Thyroid gland (tissue), 4 donors: ENCODE results near the gene TMEM44. TPM values are rescaled to one million over a fixed set of nuclear protein-coding genes. Genes with fewer than 3 reads are reported as not detected.

Source experiments
- DNase-seq, 2 donors: peaks; one replicate each; pipeline ENCODE4 v3.0.0-alpha.2; 2019
- H3K27ac ChIP-seq, 3 donors: fragments of 200-600 bp; sonication (generic); 1 replicate in 2 of 3; 2 replicates in 1 of 3; pipeline ENCODE4 v1.5.1; 2016 to 2019; ENCODE audit warnings: mild to moderate bottlenecking in 1 of 3, moderate library complexity in 1 of 3
- H3K27me3 ChIP-seq: fragments of 200-600 bp; sonication (generic); one replicate; pipeline ENCODE4 v1.5.1; 2019
- H3K36me3 ChIP-seq, 2 donors: fragments of 200-600 bp; sonication (generic); one replicate each; pipeline ENCODE4 v1.5.1; 2016 to 2019
- H3K4me1 ChIP-seq, 2 donors: fragments of 200-600 bp; sonication (generic); one replicate each; pipeline ENCODE4 v1.5.1; 2017 to 2019
- H3K4me3 ChIP-seq, 3 donors: fragments of 200-600 bp; sonication (generic); replicated peaks in 1 of 3; 1 replicate in 2 of 3; 2 replicates in 1 of 3; pipeline ENCODE4 v1.5.1; 2016; ENCODE audit warnings: mild to moderate bottlenecking in 1 of 3
- H3K9me3 ChIP-seq: fragments of 200-600 bp; sonication (generic); one replicate; pipeline ENCODE4 v1.5.1; 2017
- POLR2A ChIP-seq, 2 donors: fragments of 450-650 bp; IDR thresholded peaks; one replicate each; pipeline ENCODE4 v1.6.1; 2017; ENCODE audit warnings: antibody characterized with exemption in 2 of 2, mild to moderate bottlenecking in 2 of 2, moderate library complexity in 1 of 2
- WGBS, 2 donors: methylation state at CpG; one replicate each; pipeline ENCODE4 v1.1.5; 2017; 5-methylcytosine and 5-hydroxymethylcytosine counted together
- intact Hi-C: fragments of 100-400 bp; cut with DNase I; formaldehyde crosslinking; loops from one replicate; pipeline ENCODE4 v1.15.1; 2023
- total RNA-seq, 4 donors: library from RNA; depleted of rRNA; stranded (reverse); fragments of >200 nt; gene quantifications; one replicate each; pipeline ENCODE4 v1.2.3, GENCODE V29; 2016
- TF ChIP-seq, protein P1 (sequence below), 6 experiments: fragments of 200-600 bp in 3 of 6; fragments of 450-650 bp in 3 of 6; sonication (generic) in 3 of 6; IDR thresholded peaks; one replicate each; pipeline ENCODE4 v1.5.1; 2016 to 2019; ENCODE audit warnings: antibody characterized with exemption in 6 of 6, mild to moderate bottlenecking in 2 of 6, inconsistent platforms in 1 of 6, moderate library complexity in 1 of 6

The TMEM44 gene
- total RNA-seq, 4 donors from 2014 or later, result 6.3 to 11.0 (median 9.7) TPM

DNA sequence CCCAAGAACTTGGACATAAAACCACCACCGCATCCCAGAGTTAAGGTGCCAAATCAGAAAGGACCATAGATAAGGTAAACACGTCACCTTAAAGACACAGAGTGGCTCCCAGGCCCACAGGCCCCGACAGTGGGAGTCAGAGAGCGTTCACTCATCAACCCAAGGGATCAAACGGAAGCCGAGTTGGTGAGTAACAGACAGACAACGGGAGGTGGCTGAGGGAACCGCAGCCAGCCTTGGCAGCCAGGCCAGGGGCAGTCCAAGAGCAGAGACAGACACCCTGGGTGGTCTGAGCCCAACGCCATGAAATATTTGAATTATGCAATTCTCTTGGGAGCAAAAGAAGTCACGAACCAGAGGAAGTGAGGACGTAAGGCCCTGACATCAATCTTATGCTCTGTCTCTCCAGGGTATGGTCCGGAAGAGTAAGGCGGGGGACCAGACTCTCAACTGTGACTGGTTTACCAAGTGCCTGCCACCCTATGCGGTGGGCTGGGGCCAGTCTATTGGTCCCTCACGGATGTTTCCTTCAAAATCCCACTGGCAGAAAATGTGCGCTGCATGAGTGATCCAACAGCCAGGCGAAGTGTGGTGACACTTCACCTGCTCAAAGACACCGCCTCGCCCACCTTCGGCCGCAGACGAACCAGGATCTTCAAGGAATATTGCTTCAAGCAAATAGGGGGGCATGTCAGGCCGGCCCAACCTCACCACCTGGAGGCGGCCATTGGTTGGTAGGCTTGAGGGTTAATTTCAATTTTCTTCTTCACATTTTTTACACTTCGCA, 34.3 kb downstream of the TMEM44 start:
- Histone ChIP-seq H3K4me1 (no peaks in the 10 kb centered on the region), H3K27me3 (no peaks in the 10 kb centered on the region), H3K4me3 (no peak overlapping the region), H3K36me3 (no peaks in the 10 kb centered on the region), H3K27ac (no peak overlapping the region), H3K9me3 (no peaks in the 10 kb centered on the region)
- intact Hi-C loops, result loop anchor here (5.0 kb wide), 2 partner anchors 127 to 262 kb away; no protein-coding TSS in a partner anchor
- no peak for DNase-seq
- 83 to 91% methylated on average over 25 of the region's 25 CpGs for WGBS, 2 donors
- TF ChIP-seq, protein P1, sequence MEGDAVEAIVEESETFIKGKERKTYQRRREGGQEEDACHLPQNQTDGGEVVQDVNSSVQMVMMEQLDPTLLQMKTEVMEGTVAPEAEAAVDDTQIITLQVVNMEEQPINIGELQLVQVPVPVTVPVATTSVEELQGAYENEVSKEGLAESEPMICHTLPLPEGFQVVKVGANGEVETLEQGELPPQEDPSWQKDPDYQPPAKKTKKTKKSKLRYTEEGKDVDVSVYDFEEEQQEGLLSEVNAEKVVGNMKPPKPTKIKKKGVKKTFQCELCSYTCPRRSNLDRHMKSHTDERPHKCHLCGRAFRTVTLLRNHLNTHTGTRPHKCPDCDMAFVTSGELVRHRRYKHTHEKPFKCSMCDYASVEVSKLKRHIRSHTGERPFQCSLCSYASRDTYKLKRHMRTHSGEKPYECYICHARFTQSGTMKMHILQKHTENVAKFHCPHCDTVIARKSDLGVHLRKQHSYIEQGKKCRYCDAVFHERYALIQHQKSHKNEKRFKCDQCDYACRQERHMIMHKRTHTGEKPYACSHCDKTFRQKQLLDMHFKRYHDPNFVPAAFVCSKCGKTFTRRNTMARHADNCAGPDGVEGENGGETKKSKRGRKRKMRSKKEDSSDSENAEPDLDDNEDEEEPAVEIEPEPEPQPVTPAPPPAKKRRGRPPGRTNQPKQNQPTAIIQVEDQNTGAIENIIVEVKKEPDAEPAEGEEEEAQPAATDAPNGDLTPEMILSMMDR (IDR thresholded peaks at IDR 0.05), result no peak
- TF ChIP-seq POLR2A (IDR thresholded peaks at IDR 0.05), result no peak

DNA sequence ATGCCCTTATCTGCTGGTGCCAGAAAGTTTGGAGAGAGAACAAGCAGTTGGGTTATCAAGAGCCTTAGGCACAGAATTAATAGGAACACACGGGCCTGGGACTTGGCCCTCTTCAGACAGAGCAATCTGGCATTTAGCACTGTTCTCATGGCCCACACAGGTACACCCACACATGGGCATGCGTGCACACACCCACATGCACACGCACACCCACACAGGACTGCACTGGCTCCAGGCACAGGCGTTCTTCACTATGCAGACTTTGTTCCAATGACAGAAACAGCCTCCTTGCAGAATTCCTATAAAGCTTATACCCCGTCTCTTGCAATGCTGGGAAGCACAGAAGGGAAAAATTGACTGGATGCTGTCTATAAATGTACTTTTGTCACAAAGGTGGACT, 36.3 kb downstream of the TMEM44 start:
- peaks cover 0 to 13% of the 10 kb centered on the region in 2 donors for H3K4me1 ChIP-seq
- 87 to 94% methylated on average over 5 of the region's 5 CpGs for WGBS, 2 donors
- no peak for DNase-seq
- no peak overlapping the region for H3K27ac ChIP-seq
- intact Hi-C loops, result loop anchor here (5.0 kb wide), 2 partner anchors 125 to 260 kb away; no protein-coding TSS in a partner anchor
- no peaks in the 10 kb centered on the region for H3K27me3 ChIP-seq
- H3K4me3 ChIP-seq, result no peak overlapping the region
- H3K9me3 ChIP-seq, result no peaks in the 10 kb centered on the region
- no peaks in the 10 kb centered on the region for H3K36me3 ChIP-seq
- TF ChIP-seq POLR2A (IDR thresholded peaks at IDR 0.05), result no peak
- TF ChIP-seq, protein P1 (IDR thresholded peaks at IDR 0.05), result no peak

DNA sequence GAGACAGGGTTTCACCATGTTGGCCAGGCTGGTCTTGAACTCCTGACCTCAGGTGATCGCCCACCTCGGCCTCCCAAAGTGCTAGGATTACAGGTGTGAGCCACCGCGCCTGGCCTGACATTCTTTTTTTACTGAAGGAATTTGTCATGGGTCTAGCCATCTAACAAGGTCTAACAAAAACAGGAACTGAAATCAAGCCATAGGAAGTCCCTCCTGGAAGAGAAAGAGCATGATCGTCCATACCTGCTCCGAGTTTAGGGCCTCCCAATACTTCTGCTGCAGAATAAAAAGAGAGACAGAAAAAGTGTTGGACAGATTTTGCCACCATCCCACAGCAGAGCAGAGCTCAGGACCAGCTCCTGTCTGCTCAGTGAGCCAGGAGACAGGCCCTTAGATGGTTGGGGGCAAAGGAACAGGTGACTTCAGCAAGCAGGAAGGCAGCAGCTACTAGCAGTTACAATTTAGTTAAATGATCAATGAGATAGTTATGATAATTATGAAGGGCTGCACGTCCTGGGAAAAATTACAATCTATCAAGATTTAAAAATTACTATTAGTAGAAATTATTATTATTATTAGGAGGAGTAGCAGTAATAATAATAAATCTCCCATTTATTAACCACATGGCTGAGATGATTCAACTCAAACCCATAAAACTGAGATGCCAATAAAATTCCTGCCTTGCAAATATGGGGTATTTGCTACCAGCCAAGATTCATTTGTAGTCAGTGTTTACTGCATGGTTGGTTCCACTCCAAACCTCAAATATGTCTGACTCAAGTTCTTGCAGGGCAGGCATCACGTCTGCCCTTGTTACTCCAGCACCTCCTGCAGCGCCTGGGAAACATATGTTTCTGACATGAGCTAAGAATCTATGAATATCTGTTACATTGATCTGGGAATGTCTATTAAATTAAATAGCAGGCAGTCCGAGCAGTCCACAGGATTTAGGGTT, 40.1 kb downstream of the TMEM44 start:
- no peak overlapping the region for H3K4me3 ChIP-seq
- no peak for DNase-seq
- no peak for TF ChIP-seq POLR2A (IDR thresholded peaks at IDR 0.05)
- TF ChIP-seq, protein P1 (IDR thresholded peaks at IDR 0.05), result no peak
- H3K27ac ChIP-seq, result no peak overlapping the region
- intact Hi-C loops, result no loop called here
- H3K9me3 ChIP-seq, result no peaks in the 10 kb centered on the region
- WGBS, 2 donors, result 79 to 85% methylated on average over 10 of the region's 10 CpGs
- H3K36me3 ChIP-seq, result no peaks in the 10 kb centered on the region
- no peaks in the 10 kb centered on the region for H3K27me3 ChIP-seq
- peaks cover 0 to 14% of the 10 kb centered on the region in 2 donors for H3K4me1 ChIP-seq

DNA sequence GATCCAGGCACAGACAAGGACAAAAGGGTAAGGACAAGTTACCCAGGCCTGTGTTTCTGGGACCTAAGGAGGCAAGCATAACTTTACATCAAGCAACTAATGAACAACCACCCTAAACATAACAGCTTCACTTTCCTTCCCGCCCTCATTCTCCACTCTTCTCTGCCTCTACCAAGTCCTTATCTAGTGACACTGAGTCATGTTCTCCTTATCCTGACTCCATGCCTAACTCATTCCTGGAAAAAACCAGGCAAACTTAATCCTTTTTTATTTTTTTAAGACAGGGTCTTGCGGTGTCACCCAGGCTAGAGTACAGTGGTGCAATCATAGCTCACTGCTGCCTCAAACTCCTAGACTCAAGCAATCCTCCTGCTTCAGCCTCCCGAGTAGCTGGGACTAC, 44.5 kb downstream of the TMEM44 start:
- TF ChIP-seq, protein P1 (IDR thresholded peaks at IDR 0.05), result no peak
- TF ChIP-seq POLR2A (IDR thresholded peaks at IDR 0.05), result no peak
- no peaks in the 10 kb centered on the region for H3K36me3 ChIP-seq
- no peaks in the 10 kb centered on the region for H3K27me3 ChIP-seq
- H3K9me3 ChIP-seq, result no peaks in the 10 kb centered on the region
- WGBS, 2 donors, result 92 to 94% methylated on average over 3 of the region's 3 CpGs
- peaks cover 12 to 31% of the 10 kb centered on the region in 2 donors for H3K4me1 ChIP-seq
- H3K4me3 ChIP-seq, result no peak overlapping the region
- no peak for DNase-seq
- intact Hi-C loops, result no loop called here
- H3K27ac ChIP-seq, result no peak overlapping the region
